WTC11 (cell line): Measurements from ENCODE around the gene TMEM38A. TPM values are rescaled to one million over a fixed set of nuclear protein-coding genes. Genes with fewer than 3 reads are reported as not detected.

Source experiments
- ATAC-seq: fragments of 200-7000 bp; cut with Tn5 transposase; 2 replicates; pipeline ENCODE4 v1.10.0; 2021; ENCODE audit warnings: mild to moderate bottlenecking, moderate library complexity
- CTCF ChIA-PET: fragments of 300-600 bp; sonication (Branson Sonifier 250); formaldehyde crosslinking; loops from one replicate; lab custom pipeline; 2021; ENCODE audit warnings: antibody characterized with exemption; lab: Charles Lee
- POLR2A ChIA-PET: fragments of 350-600 bp; sonication (Branson Sonifier 250); formaldehyde crosslinking; loops from one replicate; lab custom pipeline; 2021; ENCODE audit warnings: antibody characterized with exemption; lab: Charles Lee
- DNase-seq: peaks from one replicate; pipeline ENCODE4 v3.0.0; 2021; ENCODE audit warnings: low spot score
- H3K27ac Mint-ChIP-seq: 2 replicates; pipeline ENCODE4 v1.8.0; 2021; ENCODE audit warnings: mixed read lengths
- H3K27me3 Mint-ChIP-seq: 2 replicates; pipeline ENCODE4 v1.8.0; 2021; ENCODE audit warnings: low read depth, mild to moderate bottlenecking, moderate library complexity, mixed read lengths
- H3K36me3 Mint-ChIP-seq: 2 replicates; pipeline ENCODE4 v1.8.0; 2021; ENCODE audit warnings: mixed read lengths
- H3K4me1 Mint-ChIP-seq: 2 replicates; pipeline ENCODE4 v1.8.0; 2022; ENCODE audit warnings: mixed read lengths
- H3K4me3 Mint-ChIP-seq: 2 replicates; pipeline ENCODE4 v1.8.0; 2021; ENCODE audit warnings: mild to moderate bottlenecking, moderate library complexity, mixed read lengths
- H3K9me3 Mint-ChIP-seq: 2 replicates; pipeline ENCODE4 v1.8.0; 2021; ENCODE audit warnings: mixed read lengths
- CREB1 ChIP-seq: sonication (generic); formaldehyde crosslinking; IDR thresholded peaks from 2 replicates; pipeline ENCODE4 v1.8.0; 2023; ENCODE audit warnings: mild to moderate bottlenecking, missing genetic modification reagents
- CREM ChIP-seq: sonication (generic); formaldehyde crosslinking; IDR thresholded peaks from 2 replicates; pipeline ENCODE4 v1.8.1; 2022; ENCODE audit warnings: mild to moderate bottlenecking, missing genetic modification reagents, moderate library complexity
- EMX1 ChIP-seq: fragments of 250-450 bp; sonication (Bioruptor Pico); IDR thresholded peaks from 2 replicates; pipeline ENCODE4 v1.8.0; 2021; ENCODE audit warnings: mild to moderate bottlenecking
- FOXK1 ChIP-seq: sonication (generic); formaldehyde crosslinking; IDR thresholded peaks from 2 replicates; pipeline ENCODE4 v1.8.0; 2022; ENCODE audit warnings: mild to moderate bottlenecking, moderate library complexity, missing genetic modification reagents
- FOXP1 ChIP-seq: sonication (generic); formaldehyde crosslinking; IDR thresholded peaks from 2 replicates; pipeline ENCODE4 v1.8.0; 2022; ENCODE audit warnings: missing genetic modification reagents, mild to moderate bottlenecking, moderate library complexity, borderline replicate concordance
- JUN ChIP-seq: sonication (generic); formaldehyde crosslinking; IDR thresholded peaks from 2 replicates; pipeline ENCODE4 v1.8.0; 2023; ENCODE audit warnings: mild to moderate bottlenecking, missing genetic modification reagents
- NFATC4 ChIP-seq: fragments of 250-450 bp; sonication (Bioruptor Pico); IDR thresholded peaks from 2 replicates; pipeline ENCODE4 v1.9.0; 2021; ENCODE audit warnings: mild to moderate bottlenecking
- NFE2L1 ChIP-seq: sonication (generic); formaldehyde crosslinking; IDR thresholded peaks from 2 replicates; pipeline ENCODE4 v1.8.1; 2023; ENCODE audit warnings: missing genetic modification reagents
- NFYB ChIP-seq: sonication (generic); formaldehyde crosslinking; conservative IDR thresholded peaks from 2 replicates; pipeline ENCODE4 v1.8.0; 2022; ENCODE audit warnings: low read depth, missing genetic modification reagents
- NR2C2 ChIP-seq: sonication (generic); formaldehyde crosslinking; IDR thresholded peaks from 2 replicates; pipeline ENCODE4 v1.8.0; 2022; ENCODE audit warnings: mild to moderate bottlenecking, missing genetic modification reagents
- OVOL2 ChIP-seq: fragments of 250-450 bp; sonication (Bioruptor Pico); IDR thresholded peaks from 2 replicates; pipeline ENCODE4 v1.9.0; 2021; ENCODE audit warnings: mild to moderate bottlenecking, borderline replicate concordance
- ZNF263 ChIP-seq: sonication (generic); formaldehyde crosslinking; IDR thresholded peaks from 2 replicates; pipeline ENCODE4 v1.8.1; 2022; ENCODE audit warnings: low read depth, mild to moderate bottlenecking, moderate library complexity, missing genetic modification reagents
- ZNF317 ChIP-seq: sonication (generic); formaldehyde crosslinking; IDR thresholded peaks from 2 replicates; pipeline ENCODE4 v1.8.1; 2023; ENCODE audit warnings: low read depth, mild to moderate bottlenecking, moderate library complexity, missing genetic modification reagents, borderline replicate concordance
- ZNF396 ChIP-seq: fragments of 250-450 bp; sonication (Bioruptor Pico); IDR thresholded peaks from 2 replicates; pipeline ENCODE4 v1.8.0; 2021; ENCODE audit warnings: mild to moderate bottlenecking, moderate library complexity, borderline replicate concordance
- ZNF423 ChIP-seq: fragments of 250-450 bp; sonication (Bioruptor Pico); IDR thresholded peaks from 2 replicates; pipeline ENCODE4 v2.1.2; 2022; ENCODE audit warnings: mild to moderate bottlenecking, moderate library complexity
- total RNA-seq: library from RNA; stranded (reverse); gene quantifications from 3 replicates; pipeline ENCODE4 v1.2.3, GENCODE V29; 2021
- TF ChIP-seq, protein P1 (sequence below): sonication (generic); formaldehyde crosslinking; IDR thresholded peaks from 2 replicates; pipeline ENCODE4 v1.8.0; 2022; ENCODE audit warnings: mild to moderate bottlenecking, missing genetic modification reagents
- TF ChIP-seq, protein P2 (sequence below): sonication (generic); formaldehyde crosslinking; conservative IDR thresholded peaks from 2 replicates; pipeline ENCODE4 v1.8.1; 2023; ENCODE audit warnings: mild to moderate bottlenecking, low read depth, missing genetic modification reagents, moderate library complexity
- TF ChIP-seq, protein P3 (sequence below): sonication (generic); formaldehyde crosslinking; IDR thresholded peaks from 2 replicates; pipeline ENCODE4 v1.8.0; 2022; ENCODE audit warnings: mild to moderate bottlenecking, missing genetic modification reagents
- TF ChIP-seq, protein P4 (sequence below): sonication (generic); formaldehyde crosslinking; conservative IDR thresholded peaks from 2 replicates; pipeline ENCODE4 v1.8.1; 2022; ENCODE audit warnings: mild to moderate bottlenecking, missing genetic modification reagents
- TF ChIP-seq, protein P5 (sequence below): sonication (generic); formaldehyde crosslinking; IDR thresholded peaks from 2 replicates; pipeline ENCODE4 v1.8.0; 2023; ENCODE audit warnings: missing genetic modification reagents

The TMEM38A gene
- total RNA-seq, 1 experiment from 2014 or later: 9.5 TPM

DNA sequence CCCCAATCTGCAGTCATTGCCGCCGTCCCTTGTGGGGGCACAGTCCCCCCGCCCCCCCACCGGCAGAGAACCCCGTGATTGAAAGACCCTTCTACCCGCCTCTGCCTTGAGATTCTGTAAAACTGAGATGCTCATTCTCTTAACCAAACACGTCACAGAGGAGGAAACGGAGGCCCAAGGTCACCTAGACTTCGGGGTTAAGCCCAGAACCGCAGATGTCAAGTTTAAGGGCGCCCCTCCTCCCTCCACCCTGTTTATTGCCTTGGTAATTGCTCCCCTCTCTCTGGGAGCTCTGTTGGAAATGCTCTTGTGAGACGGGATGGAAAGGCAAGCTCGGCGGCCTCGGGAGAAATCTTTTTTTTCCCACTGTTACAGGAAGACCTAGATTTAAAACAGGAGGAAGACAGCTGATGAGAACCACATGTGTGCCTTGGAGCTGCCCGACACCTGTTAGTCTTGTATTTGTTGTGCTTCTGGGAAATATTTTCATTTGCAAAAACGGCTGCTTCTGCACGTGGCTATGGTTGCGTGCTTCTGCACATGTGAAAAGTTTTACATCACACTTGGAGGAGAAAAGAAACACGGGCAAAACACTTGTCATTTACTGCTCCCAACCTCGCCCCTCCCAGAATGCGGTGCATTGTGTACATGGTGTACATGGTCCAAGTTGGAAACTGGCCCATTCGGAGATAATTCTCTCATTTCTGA, 31.8 kb upstream of the TMEM38A start:
- peak overlapping the region; percentile 92 for H3K27ac Mint-ChIP-seq
- H3K4me1 Mint-ChIP-seq: peaks cover 29% of the 10 kb centered on the region
- no peaks in the 10 kb centered on the region for H3K9me3 Mint-ChIP-seq
- no peak for TF ChIP-seq ZNF423 (CRISPR knock-in tag)
- TF ChIP-seq CREB1 (CRISPR knock-in tag): no peak
- TF ChIP-seq, protein P1, sequence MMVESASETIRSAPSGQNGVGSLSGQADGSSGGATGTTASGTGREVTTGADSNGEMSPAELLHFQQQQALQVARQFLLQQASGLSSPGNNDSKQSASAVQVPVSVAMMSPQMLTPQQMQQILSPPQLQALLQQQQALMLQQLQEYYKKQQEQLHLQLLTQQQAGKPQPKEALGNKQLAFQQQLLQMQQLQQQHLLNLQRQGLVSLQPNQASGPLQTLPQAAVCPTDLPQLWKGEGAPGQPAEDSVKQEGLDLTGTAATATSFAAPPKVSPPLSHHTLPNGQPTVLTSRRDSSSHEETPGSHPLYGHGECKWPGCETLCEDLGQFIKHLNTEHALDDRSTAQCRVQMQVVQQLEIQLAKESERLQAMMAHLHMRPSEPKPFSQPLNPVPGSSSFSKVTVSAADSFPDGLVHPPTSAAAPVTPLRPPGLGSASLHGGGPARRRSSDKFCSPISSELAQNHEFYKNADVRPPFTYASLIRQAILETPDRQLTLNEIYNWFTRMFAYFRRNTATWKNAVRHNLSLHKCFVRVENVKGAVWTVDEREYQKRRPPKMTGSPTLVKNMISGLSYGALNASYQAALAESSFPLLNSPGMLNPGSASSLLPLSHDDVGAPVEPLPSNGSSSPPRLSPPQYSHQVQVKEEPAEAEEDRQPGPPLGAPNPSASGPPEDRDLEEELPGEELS (CRISPR knock-in tag): no peak
- TF ChIP-seq EMX1 (CRISPR knock-in tag): no peak
- TF ChIP-seq ZNF396 (CRISPR knock-in tag): no peak
- TF ChIP-seq NFATC4 (CRISPR knock-in tag): no peak
- TF ChIP-seq, protein P2, sequence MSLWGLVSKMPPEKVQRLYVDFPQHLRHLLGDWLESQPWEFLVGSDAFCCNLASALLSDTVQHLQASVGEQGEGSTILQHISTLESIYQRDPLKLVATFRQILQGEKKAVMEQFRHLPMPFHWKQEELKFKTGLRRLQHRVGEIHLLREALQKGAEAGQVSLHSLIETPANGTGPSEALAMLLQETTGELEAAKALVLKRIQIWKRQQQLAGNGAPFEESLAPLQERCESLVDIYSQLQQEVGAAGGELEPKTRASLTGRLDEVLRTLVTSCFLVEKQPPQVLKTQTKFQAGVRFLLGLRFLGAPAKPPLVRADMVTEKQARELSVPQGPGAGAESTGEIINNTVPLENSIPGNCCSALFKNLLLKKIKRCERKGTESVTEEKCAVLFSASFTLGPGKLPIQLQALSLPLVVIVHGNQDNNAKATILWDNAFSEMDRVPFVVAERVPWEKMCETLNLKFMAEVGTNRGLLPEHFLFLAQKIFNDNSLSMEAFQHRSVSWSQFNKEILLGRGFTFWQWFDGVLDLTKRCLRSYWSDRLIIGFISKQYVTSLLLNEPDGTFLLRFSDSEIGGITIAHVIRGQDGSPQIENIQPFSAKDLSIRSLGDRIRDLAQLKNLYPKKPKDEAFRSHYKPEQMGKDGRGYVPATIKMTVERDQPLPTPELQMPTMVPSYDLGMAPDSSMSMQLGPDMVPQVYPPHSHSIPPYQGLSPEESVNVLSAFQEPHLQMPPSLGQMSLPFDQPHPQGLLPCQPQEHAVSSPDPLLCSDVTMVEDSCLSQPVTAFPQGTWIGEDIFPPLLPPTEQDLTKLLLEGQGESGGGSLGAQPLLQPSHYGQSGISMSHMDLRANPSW (CRISPR knock-in tag): no peak
- TF ChIP-seq, protein P3, sequence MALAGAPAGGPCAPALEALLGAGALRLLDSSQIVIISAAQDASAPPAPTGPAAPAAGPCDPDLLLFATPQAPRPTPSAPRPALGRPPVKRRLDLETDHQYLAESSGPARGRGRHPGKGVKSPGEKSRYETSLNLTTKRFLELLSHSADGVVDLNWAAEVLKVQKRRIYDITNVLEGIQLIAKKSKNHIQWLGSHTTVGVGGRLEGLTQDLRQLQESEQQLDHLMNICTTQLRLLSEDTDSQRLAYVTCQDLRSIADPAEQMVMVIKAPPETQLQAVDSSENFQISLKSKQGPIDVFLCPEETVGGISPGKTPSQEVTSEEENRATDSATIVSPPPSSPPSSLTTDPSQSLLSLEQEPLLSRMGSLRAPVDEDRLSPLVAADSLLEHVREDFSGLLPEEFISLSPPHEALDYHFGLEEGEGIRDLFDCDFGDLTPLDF (CRISPR knock-in tag): no peak
- TF ChIP-seq ZNF263 (CRISPR knock-in tag): no peak
- TF ChIP-seq ZNF317 (CRISPR knock-in tag): no peak
- TF ChIP-seq, protein P4, sequence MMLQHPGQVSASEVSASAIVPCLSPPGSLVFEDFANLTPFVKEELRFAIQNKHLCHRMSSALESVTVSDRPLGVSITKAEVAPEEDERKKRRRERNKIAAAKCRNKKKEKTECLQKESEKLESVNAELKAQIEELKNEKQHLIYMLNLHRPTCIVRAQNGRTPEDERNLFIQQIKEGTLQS: no peak
- no peak for TF ChIP-seq NFE2L1 (CRISPR knock-in tag)
- TF ChIP-seq, protein P5, sequence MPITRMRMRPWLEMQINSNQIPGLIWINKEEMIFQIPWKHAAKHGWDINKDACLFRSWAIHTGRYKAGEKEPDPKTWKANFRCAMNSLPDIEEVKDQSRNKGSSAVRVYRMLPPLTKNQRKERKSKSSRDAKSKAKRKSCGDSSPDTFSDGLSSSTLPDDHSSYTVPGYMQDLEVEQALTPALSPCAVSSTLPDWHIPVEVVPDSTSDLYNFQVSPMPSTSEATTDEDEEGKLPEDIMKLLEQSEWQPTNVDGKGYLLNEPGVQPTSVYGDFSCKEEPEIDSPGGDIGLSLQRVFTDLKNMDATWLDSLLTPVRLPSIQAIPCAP (CRISPR knock-in tag): no peak
- no peak for TF ChIP-seq FOXK1 (CRISPR knock-in tag)
- TF ChIP-seq NR2C2 (CRISPR knock-in tag): no peak
- no peak for TF ChIP-seq OVOL2 (CRISPR knock-in tag)
- TF ChIP-seq JUN (CRISPR knock-in tag): no peak
- no peak for TF ChIP-seq NFYB (CRISPR knock-in tag)
- TF ChIP-seq CREM (CRISPR knock-in tag): no peak
- no peak for TF ChIP-seq FOXP1 (CRISPR knock-in tag)
- DNase-seq: no peak
- ChIA-PET CTCF (interaction anchor here (0.9 to 1.8 kb wide), 3 partner anchors 32 to 41 kb away, joined by 3 to 4 read pairs (median 4); partner anchors contain the start of gene TMEM38A), POLR2A (interaction anchor here (0.5 kb wide), 1 partner anchor 199 kb away, joined by 3 read pairs; no protein-coding TSS in a partner anchor)
- peak; percentile 3; the same call in 1 of the 2 replicates for ATAC-seq
- H3K4me3 Mint-ChIP-seq: peak overlapping the region; percentile 95
- H3K27me3 Mint-ChIP-seq: no peaks in the 10 kb centered on the region
- peaks cover 17% of the 10 kb centered on the region; the same call in 1 of the 2 replicates for H3K36me3 Mint-ChIP-seq
